ENCODE measurements around the gene YWHAB.

- no peak for TF ChIP-seq CTCF (IDR thresholded peaks at IDR 0.05)
- no peak for TF ChIP-seq EZH2 (IDR thresholded peaks at IDR 0.05; ENCODE audit: borderline replicate concordance, insufficient read depth, low read depth, low read length, poor library complexity, severe bottlenecking)
Observed at GRCh38 chr20:44954211-44954610, 68.7 kb downstream of the YWHAB start.

Measured in B cell (primary cell).